ENCODE measurements around the gene DRAP1.

The DRAP1 gene, protein sequence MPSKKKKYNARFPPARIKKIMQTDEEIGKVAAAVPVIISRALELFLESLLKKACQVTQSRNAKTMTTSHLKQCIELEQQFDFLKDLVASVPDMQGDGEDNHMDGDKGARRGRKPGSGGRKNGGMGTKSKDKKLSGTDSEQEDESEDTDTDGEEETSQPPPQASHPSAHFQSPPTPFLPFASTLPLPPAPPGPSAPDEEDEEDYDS

GRCh38 chr11:65919141-65919572 lies at the start of gene DRAP1:
DRAP1 (plus strand) TSS chr11:65919426; CDS start chr11:65919502, 76 bp downstream.
- peak; percentile 97 for DNase-seq

GRCh38 chr11:65869643-65870306 lies 49.5 kb upstream of the DRAP1 start:
- no peak for DNase-seq

GRCh38 chr11:65870307-65870658 lies 48.9 kb upstream of the DRAP1 start:
- no peak for DNase-seq

GRCh38 chr11:65870706-65871681 lies 48.2 kb upstream of the DRAP1 start:
- peak; percentile 16 for DNase-seq

DNA sequence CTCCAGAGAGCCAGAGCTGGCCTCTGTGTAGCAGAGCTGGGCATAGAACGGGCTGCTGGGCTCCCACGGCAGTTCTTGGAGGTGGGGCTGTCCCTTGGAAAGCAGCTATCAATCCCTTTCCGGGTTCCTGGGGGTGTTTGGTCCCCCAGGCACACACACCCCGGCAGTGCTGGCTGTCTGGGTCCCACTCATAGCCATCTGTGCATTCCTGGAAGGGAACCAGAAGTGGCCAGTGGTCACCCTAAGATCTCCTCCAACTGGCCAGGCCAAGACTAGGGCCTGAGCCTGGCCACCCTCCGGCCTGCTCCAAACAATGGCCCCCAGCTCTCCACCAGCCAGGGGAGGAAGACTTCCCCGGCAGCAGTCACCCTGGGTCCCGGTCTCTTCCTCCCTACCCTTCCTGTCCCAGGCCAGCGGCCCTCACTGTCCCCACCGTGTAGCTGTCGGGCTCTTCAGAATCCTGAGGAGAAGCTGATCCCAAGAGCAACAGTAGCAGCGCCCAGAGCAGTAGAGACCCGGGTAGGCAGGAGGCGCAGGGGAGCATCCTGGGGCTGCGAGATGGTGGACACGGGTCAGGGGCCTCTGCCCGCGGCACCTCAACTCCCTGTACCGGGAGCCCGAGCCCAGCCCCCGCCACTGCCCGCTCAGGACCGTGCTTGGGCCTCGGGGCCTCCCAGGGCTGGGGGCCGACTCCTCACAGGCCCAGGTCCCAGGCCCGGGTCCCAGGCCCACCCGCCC lies 47.2 kb upstream of the DRAP1 start:
- peak; percentile 63 for DNase-seq

GRCh38 chr11:65872586-65873317 lies 46.5 kb upstream of the DRAP1 start, which contains the start of gene EFEMP2:
EFEMP2 (minus strand) TSS chr11:65872800; CDS start chr11:65872354, 446 bp downstream.
- no peak for DNase-seq

- peak; percentile 97 for DNase-seq
Measured at GRCh38 chr11:65873318-65874156, 45.7 kb upstream of the DRAP1 start.

- DNase-seq, result no peak
Measured at GRCh38 chr11:65879617-65880016, 39.6 kb upstream of the DRAP1 start, which contains the start of gene CTSW. CTSW (plus strand) TSS chr11:65879837; CDS start chr11:65879855, 18 bp downstream.

DNA sequence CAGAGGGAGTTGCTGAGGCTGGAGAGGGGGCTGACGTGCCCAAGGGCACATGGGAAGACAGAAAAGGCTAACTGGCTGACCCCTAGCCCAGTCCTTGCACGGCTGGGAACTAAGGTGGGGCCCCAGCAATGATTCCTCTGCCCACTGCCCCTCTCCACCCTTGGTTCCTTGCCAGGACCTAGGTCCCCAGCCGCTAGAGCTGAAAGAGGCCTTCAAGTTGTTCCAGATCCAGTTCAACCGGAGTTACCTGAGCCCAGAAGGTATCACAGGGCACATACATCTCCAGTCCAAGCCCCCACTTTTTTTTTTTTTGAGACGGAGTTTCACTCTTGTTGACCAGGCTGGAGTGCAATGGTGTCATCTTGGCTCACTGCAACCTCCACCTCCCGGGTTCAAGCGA lies 39.2 kb upstream of the DRAP1 start:
- DNase-seq, result no peak

- no peak for DNase-seq
Measured at GRCh38 chr11:65880844-65881421, 38.3 kb upstream of the DRAP1 start.

DNA sequence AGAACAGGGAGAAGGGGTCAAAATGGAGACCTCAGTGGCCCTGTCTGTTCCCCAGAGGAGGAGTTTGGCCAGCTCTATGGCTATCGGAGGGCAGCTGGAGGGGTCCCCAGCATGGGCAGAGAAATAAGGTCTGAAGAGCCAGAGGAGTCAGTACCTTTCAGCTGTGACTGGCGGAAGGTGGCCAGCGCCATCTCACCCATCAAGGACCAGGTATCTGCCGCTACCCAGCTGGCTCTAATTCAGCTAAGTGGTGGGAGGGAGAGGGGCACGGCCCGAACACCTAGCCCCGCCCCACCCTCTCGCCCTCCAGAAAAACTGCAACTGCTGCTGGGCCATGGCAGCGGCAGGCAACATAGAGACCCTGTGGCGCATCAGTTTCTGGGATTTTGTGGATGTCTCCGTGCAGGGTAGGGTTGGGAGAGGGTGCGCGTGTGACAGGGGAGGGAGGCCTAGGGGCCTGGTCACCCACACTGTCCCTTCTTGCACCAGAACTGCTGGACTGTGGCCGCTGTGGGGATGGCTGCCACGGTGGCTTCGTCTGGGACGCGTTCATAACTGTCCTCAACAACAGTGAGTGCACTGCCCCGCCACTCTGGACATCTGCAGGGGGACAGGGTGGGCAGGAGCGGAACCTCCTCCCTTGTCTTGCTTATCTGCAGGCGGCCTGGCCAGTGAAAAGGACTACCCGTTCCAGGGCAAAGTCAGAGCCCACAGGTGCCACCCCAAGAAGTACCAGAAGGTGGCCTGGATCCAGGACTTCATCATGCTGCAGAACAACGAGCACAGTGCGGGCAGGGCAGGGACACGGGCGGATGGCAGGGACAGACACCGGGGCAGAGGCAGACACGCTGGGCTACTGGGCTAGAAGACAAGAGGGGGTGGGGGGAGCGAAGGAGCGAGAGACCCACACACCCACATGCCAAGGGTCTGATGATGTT lies 36.8 kb upstream of the DRAP1 start:
- no peak for DNase-seq

- no peak for DNase-seq
Measured at GRCh38 chr11:65883058-65883761, 36.0 kb upstream of the DRAP1 start.

DNA sequence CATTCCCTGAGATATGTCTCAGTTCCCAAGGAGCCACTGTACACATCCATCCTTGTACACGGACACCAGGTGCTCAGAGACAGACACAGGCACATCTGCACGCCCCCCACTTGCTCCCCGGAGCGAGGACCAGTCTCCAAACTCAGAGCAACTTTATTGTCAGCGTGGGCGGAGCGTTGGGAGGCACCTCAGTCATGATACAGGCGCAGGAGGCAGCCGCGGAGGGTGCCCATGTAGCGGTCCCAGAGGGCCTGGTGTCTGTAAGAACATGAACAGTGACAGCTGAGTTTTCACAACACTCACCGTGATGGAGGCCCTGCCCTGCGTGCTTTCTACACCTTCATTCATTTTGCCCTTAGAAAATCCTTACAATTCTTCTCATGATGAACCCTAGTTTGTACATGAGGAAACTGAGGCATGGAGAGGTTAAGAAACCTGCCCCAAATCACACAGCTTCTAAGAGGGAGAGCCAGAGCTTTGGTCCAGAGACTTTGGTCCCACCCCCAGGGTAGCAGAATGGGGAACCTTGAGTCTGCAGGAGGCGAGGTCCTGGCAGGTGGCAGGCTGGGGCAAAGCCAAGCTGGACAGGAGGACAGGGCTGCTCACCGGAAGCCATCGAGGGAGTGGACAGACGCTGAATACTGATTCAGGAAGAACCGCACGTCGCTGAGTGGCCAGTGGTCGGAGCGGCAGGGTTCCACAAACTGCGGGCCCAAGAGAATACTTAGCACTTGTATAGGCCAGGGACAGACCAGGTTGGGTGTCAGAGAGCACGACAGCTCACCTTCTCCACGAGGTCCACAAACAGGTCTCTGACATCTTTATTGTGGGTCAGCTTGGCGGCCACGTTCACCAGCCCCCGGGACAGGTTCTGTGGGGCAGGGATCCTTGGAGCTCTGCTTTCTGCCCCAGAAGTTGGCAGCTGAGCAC lies 35.2 kb upstream of the DRAP1 start:
- DNase-seq, result no peak

GRCh38 chr11:65884716-65885092 lies 34.5 kb upstream of the DRAP1 start:
- peak; percentile 85 for DNase-seq

DNA sequence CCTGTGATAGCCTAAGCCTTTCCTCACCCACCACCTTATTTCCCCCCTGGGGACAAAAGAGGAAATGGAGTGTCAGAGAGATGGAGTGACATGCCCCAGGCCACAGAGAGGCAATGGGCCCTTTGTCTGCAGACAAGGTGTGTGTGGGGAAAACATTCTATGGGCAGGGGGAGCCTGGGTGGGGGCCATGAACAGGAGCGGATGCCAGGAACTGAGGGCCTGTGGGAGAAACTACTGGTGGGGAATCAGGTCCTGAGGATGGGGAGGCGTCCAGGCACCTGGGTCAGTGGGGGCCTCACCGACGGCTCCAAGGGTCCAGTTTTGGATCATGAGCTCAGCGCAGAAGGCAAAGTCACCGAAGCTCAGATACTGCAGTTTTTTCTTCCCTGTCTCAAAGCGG lies 34.0 kb upstream of the DRAP1 start:
- no peak for DNase-seq

DNA sequence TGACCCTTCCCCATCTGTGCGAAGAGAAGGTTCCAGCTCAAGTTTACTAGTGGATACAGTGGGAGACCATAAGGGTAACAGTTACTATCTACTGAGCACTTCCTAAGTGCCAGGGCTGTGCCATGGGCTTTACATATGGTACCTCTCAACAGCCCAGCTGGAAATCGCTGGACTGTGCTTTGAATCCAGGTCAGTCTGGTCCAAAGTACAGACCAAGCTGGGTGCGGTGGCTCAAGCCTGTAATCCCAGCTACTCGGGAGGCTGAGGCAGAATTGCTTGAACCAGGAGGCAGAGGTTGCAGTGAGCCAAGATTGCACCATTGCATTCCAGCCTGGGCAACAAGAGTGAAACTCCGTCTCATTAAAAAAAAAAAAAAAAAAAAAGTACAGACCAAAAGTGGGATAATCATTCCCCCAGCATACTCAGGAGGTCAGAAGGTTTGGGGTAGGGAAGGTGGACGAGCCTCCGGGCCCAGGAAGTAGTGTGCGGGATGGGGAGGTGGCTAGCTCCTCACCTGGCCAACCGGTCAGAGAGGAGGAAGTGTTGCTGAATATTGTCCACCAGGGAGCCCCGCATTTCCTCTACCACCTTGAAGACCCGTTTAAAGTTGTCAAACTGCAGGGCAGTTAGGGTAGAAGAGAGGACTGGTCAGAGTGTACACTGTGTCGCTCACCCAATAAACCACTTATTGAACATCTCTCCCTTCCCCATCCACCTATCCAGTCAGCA lies 33.3 kb upstream of the DRAP1 start:
- DNase-seq, result no peak

Data from retina (tissue), 1 donor.